Left ventricle myocardium inferior (tissue), 1 donor: Measurements from ENCODE around the gene PIP4K2B. TPM values are rescaled to one million over a fixed set of nuclear protein-coding genes. Genes with fewer than 3 reads are reported as not detected.
"Not testable (repeated sequence)": the region's sequence is repeated elsewhere in the genome, so short reads cannot be mapped to it uniquely, and the experiment has no call there.

Experiments
- DNase-seq: peaks from one replicate; pipeline ENCODE4 v3.0.0-alpha.2; 2020
- H3K27ac ChIP-seq: fragments of 200-600 bp; replicated peaks from 2 replicates; pipeline ENCODE4 v1.8.0; 2021
- H3K27me3 ChIP-seq: fragments of 200-600 bp; 2 replicates; pipeline ENCODE4 v1.8.0; 2021; ENCODE audit warnings: low read depth
- H3K36me3 ChIP-seq: fragments of 200-600 bp; 2 replicates; pipeline ENCODE4 v1.8.0; 2021
- H3K4me1 ChIP-seq: fragments of 200-600 bp; 2 replicates; pipeline ENCODE4 v1.8.0; 2021
- H3K4me3 ChIP-seq: fragments of 200-600 bp; 2 replicates; pipeline ENCODE4 v1.8.0; 2021; ENCODE audit warnings: mild to moderate bottlenecking, moderate library complexity
- H3K9me3 ChIP-seq: fragments of 200-600 bp; replicated peaks from 2 replicates; pipeline ENCODE4 v1.8.0; 2021
- intact Hi-C: fragments of 100-400 bp; cut with micrococcal nuclease; formaldehyde crosslinking; loops from one replicate; pipeline ENCODE4 v1.11.0; 2022
- total RNA-seq: library from RNA; stranded (reverse); fragmentation: NEBNext Ultra II Directional; extraction: Animal tissue kit (Norgen Biotek cat#: 25700); gene quantifications from one replicate; pipeline ENCODE4 v1.2.1, GENCODE V29; 2021
- TF ChIP-seq, protein P1 (sequence below): fragments of 200-600 bp; IDR thresholded peaks from 2 replicates; pipeline ENCODE4 v1.8.0; 2021; ENCODE audit warnings: antibody characterized with exemption, mild to moderate bottlenecking, borderline replicate concordance
- donor health status: DM: no; HTN: yes; CAD: no; lungs with severe emphysema.

Gene PIP4K2B
- total RNA-seq, 1 donor from 2014 or later, result 42.7 TPM

DNA sequence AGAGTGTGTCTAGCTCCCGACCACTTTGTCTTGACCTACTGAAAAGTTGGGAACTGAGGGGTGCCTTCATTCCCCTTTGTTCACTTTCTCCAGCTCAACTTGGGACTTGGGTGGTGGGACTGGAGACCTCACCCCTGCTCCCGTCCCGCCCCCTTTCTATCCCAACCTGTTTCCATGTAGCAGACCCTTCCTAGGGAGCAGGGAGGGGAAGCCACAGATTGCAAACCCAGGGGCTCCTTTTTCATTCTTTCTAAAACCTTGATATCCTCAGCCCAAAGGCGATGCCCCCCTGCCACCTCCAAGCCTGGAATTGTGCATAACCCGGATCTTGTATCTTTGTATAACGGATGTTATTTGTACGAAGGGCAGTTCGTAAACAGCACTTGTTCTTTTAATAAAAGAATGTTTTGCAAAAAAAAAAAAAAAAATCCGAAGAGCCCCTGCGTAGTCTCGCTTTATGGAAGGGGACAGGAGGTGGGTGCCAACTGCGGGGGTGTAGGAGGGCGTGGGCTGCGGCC lies 69.9 kb downstream of the PIP4K2B start:
- DNase-seq, result no peak
- Histone ChIP-seq H3K4me1 (peaks cover 69% of the 10 kb centered on the region), H3K4me3 (peak overlapping the region; percentile 81), H3K27me3 (no peaks in the 10 kb centered on the region), H3K27ac (peak overlapping the region; percentile 97), H3K36me3 (peaks cover 39% of the 10 kb centered on the region), H3K9me3 (no peaks in the 10 kb centered on the region)
- intact Hi-C loops, result no loop called here
- TF ChIP-seq, protein P1, sequence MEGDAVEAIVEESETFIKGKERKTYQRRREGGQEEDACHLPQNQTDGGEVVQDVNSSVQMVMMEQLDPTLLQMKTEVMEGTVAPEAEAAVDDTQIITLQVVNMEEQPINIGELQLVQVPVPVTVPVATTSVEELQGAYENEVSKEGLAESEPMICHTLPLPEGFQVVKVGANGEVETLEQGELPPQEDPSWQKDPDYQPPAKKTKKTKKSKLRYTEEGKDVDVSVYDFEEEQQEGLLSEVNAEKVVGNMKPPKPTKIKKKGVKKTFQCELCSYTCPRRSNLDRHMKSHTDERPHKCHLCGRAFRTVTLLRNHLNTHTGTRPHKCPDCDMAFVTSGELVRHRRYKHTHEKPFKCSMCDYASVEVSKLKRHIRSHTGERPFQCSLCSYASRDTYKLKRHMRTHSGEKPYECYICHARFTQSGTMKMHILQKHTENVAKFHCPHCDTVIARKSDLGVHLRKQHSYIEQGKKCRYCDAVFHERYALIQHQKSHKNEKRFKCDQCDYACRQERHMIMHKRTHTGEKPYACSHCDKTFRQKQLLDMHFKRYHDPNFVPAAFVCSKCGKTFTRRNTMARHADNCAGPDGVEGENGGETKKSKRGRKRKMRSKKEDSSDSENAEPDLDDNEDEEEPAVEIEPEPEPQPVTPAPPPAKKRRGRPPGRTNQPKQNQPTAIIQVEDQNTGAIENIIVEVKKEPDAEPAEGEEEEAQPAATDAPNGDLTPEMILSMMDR, result no peak

- Histone ChIP-seq H3K4me3 (no peak overlapping the region), H3K27ac (peak overlapping the region; percentile 97), H3K9me3 (no peaks in the 10 kb centered on the region), H3K36me3 (peaks cover 32% of the 10 kb centered on the region), H3K27me3 (no peaks in the 10 kb centered on the region), H3K4me1 (peaks cover 64% of the 10 kb centered on the region)
- no peak for DNase-seq
- TF ChIP-seq, protein P1, result no peak
- intact Hi-C loops, result no loop called here
These were observed 71.0 kb downstream of the PIP4K2B start for GRCh38 chr17:38728290-38728831.

DNA sequence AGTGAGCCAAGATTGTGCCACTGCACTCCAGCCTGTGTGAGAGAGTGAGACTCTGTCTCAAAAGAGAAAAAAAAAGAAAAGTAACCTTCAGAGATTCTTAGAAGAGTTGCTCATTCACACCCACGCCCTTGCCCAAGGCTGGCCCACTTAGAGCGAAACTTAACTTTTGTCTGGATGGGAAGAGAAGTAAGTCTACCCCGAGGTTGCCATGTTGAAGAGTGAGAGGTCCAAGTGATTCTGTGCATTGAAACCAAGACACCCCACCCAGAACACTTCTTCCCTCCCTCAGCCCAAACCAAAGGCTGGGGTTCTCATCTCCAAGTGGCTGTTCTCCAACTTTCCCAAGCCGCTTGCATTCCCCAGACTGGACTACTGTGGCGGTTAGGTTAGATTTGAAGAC lies 71.6 kb downstream of the PIP4K2B start:
- peak overlapping the region; percentile 97 for H3K27ac ChIP-seq

GRCh38 chr17:38726145-38726544 lies 73.2 kb downstream of the PIP4K2B start:
- Histone ChIP-seq H3K4me1 (peaks cover 45% of the 10 kb centered on the region), H3K36me3 (peaks cover 35% of the 10 kb centered on the region)
- H3K4me3 ChIP-seq, DNase-seq, H3K27me3 ChIP-seq, H3K27ac ChIP-seq, intact Hi-C loops, H3K9me3 ChIP-seq: not testable (repeated sequence)

More for the DNA sequence above, 71.6 kb downstream of the PIP4K2B start:
- Histone ChIP-seq H3K36me3 (peaks cover 30% of the 10 kb centered on the region), H3K4me1 (peaks cover 58% of the 10 kb centered on the region), H3K27me3 (no peaks in the 10 kb centered on the region), H3K9me3 (no peaks in the 10 kb centered on the region), H3K4me3 (no peak overlapping the region)
- DNase-seq, result no peak
- intact Hi-C loops, result no loop called here
- TF ChIP-seq, protein P1, result no peak

DNA sequence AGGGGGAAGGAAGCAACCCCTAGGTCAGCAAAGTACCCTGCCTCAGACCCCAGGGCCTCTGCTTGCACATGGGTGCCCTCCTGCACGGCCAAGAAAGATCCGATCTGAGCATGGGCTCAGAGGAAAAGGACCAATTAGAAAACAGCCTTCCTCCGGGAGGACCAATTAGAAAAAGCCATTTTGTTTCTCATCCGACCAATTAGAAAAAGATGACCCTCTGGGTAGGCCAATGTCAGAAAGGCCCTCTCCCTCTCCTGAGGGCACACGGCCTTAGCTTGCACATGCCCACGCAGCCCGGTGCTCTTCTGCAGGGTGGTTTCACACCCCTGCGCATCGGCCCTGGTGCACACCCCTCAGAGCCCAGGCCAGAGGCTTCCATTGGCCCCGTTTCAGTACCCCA lies 74.3 kb downstream of the PIP4K2B start:
- H3K9me3 ChIP-seq, result no peaks in the 10 kb centered on the region
- H3K4me3 ChIP-seq, result no peak overlapping the region
- peak overlapping the region; percentile 43 for H3K27ac ChIP-seq
- no peaks in the 10 kb centered on the region for H3K27me3 ChIP-seq
- DNase-seq, result no peak
- H3K36me3 ChIP-seq, result peaks cover 45% of the 10 kb centered on the region
- H3K4me1 ChIP-seq, result peaks cover 36% of the 10 kb centered on the region
- TF ChIP-seq, protein P1, result no peak
- intact Hi-C loops, result no loop called here

- Histone ChIP-seq H3K4me1 (peaks cover 32% of the 10 kb centered on the region), H3K36me3 (peaks cover 51% of the 10 kb centered on the region), H3K4me3 (no peak overlapping the region), H3K27me3 (no peaks in the 10 kb centered on the region), H3K9me3 (no peaks in the 10 kb centered on the region), H3K27ac (peak overlapping the region; percentile 43)
- TF ChIP-seq, protein P1, result no peak
- peak; percentile 72 for DNase-seq
- intact Hi-C loops, result no loop called here
These were observed 74.9 kb downstream of the PIP4K2B start for GRCh38 chr17:38724337-38724988.
